Activated T-helper 9 cell treated with anti-CD3 and anti-CD28 coated beads, Interleukin-2, amount 50 U/mL, for 16 hours (primary cell): ENCODE results near the gene MSMB.

Experiments used
- DNase-seq: peaks from one replicate; pipeline ENCODE4 v3.0.0-alpha.2; 2020; ENCODE audit warnings: low read depth

The MSMB gene

DNA sequence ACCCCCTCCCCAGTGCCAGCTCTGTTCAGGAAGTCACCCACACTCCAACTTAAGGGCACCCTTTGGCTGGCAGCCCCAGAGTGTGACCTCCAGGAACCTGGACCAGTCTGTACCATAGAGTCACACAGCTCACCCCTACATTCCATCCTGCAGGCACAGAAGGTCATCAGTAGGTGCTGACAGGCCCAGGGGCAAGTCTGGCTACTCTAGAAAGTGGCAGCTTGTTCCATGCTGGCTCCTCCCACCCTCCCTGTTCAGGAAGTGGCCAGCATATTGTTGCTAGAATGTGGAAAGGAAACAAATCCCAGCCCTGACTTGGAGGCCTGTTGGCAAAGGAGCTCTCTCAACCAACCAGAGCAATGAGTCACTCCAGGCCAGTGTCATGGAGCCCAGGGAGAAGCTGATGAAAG is 12.5 kb downstream of the MSMB start:
- DNase-seq: no peak

DNA sequence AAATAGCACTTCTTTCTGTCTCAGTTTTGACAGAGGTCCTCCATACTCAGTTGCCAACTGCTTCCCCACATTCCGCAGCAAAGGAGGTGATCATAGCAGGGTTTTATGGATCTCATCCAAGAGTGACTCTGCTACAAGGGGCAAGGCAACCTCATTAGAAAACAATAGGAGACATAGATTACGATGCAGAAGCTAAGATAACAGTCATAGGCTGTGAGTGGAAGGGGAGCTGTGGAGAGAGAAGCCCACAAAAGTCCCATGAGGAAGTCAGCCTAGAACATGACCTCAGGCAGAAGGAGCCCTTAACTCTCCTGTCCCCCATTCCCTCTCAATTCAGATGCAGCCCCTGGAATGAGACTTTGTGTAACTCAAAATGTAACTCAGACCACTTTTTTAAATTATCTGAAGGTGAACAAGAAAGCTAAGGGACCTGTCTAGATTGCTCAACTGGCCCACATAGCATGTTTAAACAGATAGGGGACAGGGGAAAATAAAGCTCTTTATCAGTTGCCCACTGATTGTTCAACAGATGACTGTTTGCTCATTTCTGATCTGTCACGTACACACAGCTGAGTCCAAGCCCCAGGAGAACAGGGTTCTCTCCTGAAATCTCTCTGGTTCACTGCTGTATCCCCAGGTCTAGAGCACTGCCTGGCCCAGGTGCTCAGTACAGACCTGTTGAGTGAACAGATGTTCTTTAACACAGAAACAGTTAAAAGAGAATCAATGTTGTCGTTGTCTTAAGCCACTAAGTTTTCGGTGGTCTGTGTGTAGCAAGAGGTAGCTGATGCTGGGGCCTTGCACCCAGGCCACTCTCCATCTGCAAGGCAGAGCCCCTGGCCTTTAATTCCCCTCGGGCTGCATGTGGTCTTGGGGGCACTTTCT is 14.2 kb downstream of the MSMB start:
- no peak for DNase-seq

DNA sequence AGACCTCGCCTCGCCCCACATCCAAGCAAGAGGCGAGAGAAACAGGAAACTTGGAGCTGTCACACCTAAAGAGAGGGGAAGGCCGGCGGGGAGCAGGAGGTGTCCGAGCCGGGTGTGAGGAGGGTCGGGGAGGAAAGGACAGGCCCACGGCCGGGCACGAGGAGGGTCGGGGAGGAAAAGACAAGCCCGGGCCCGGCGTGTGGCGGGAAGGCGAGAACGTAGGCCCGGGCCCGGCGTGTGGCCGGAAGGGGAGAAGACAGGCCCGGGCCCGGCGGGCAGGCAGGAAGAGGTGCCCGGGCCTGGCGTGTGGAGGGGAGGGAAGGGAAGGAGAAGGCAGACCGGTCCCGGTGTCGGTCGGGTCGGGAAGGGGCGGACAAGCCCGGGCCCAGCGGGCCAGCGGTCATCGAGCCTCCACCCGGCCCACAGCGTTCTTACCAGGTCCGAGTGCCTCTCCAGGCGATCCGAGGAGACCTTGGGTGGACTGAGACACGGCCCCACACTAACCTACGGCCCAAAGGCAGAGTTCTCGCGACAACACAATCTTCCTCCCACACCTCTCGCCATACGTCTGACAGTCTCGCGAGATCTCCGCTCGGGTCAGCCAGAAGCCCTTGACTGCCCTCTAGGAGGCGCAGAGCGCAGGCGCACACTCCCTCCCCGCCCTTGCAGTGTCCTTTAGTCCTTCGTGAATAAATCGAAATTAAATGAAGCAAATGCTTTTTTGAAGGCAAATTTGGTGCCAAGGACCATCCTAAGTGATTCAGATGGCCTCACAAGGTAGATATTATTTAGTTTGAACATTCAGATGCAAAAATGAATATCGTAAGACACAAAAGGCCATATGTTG is 15.8 kb downstream of the MSMB start, which contains the start of gene NCOA4:
TSS of gene NCOA4 (minus strand) at position 533 of the 847 bp plus-strand sequence. CDS start 13,943 bp downstream, outside the sequence.
- peak; percentile 92 for DNase-seq

DNA sequence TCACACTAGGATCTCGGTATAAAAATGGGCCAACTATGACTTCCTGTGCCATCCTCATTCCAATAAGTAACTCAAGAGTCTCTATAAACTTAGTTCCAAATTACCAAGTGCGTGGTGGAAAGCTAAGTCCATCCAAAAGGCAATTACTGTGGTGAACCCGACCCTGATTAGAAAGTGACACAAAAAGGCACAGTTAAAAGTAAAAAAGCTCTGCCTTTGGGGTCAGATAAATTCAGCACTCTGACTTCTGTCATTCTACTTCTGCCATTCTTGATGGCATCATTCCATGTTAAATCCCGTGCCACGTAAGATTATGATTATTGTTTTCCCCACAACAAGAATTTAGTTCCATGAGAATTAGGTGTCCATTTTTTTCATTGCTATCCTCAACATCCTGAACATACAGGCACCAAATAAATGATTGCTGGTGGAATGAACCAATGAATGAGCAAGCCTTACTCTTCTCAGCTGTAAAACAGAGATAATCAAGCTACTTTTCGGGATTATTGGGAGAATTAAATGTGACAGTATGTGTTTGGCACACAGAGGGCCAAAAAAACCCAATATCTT is 16.5 kb downstream of the MSMB start:
- DNase-seq: no peak

DNA sequence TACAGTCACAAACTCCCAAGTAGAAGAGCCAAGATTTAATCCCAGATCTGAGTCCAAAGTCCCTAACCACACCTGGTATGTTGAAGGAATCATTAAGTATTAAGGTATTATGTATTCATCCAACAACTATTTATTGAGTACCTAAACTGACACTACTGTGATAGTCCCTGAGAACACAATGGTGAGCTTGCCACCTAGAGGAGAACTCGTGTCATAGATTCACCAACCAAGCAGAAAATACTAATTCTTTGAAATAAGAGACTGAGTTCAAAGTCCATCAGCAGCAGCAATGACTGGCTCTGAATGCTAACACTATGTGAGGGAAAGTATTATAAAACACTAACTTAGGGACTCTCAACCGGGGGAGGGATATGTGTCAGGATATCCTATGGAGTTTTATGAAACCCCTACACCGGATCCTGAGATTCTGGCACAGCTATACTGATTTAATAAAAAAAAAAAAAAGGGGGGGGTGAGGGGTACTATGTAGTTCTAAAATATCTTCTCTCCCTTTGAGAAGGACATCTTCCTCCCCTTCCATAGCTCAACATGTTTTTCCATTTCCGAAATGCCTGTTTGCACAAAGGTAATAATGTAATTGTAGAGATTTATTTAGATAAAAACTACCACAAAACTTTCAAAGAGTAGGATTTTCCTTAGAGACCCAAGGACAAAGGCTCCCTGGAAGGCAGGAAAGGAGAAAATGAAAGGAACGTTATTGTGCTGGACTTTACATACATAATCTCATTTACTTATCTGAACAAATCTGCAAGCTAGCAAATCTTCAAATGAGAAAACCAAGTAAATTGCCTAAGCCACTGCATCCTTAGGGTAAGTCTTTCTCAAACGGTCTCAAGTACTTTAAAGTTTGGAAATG is 17.2 kb downstream of the MSMB start:
- no peak for DNase-seq

DNA sequence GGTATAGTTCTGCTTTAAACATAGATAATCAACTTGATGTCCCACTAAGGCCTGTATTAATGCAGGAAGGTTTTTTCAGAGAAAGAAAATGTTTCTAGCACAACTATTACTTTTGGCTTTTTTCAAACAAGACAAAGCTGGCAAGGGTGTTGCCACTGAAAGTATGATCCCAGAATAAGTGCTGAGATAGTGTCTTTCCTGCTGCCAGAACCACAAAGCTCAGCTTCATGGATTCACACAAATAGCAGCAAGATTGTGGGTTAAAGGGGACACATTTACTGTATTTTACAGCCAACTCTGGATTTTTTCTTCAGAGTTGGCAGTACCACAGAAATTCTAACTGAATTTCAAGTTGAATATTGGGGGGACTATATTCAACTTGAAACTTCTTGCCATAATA is 20.0 kb downstream of the MSMB start:
- no peak for DNase-seq

DNA sequence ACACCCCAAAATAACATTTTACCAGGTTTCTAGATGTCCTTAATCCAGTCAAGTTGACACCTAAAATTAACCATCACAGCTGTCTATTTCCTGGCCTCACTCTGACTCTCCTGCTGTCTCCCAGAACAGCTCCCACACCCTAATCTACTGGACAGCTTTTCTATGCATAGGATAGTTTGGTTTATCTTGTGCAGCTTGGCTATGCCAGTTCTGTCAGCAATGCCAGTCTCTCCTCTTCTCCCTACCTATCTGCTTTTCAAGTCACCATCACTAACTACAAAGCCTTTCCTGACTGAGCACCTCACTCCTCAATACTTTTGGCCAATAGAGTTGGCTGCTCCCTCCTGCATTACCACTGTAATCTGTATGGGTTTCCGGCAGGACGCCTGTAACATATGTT is 20.7 kb downstream of the MSMB start:
- no peak for DNase-seq

DNA sequence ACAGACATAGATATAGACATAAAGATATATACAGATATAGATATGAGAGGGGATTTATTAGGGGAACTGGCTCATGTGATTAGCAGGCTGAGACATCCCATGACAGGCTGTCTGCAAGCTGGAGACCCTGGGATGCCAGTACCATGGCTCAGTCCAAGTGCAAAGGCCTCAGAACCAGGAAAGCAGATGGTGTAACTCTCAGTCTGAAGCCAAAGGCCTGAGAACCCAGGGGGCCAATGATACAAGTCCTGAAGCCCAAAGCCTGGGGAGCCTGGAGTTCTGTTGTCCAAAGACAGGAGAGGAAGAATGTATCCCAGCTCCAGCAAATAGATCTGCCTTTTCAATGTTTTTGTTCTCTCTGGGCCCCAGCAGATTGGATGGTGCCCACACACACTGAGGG is 21.1 kb downstream of the MSMB start:
- no peak for DNase-seq

DNA sequence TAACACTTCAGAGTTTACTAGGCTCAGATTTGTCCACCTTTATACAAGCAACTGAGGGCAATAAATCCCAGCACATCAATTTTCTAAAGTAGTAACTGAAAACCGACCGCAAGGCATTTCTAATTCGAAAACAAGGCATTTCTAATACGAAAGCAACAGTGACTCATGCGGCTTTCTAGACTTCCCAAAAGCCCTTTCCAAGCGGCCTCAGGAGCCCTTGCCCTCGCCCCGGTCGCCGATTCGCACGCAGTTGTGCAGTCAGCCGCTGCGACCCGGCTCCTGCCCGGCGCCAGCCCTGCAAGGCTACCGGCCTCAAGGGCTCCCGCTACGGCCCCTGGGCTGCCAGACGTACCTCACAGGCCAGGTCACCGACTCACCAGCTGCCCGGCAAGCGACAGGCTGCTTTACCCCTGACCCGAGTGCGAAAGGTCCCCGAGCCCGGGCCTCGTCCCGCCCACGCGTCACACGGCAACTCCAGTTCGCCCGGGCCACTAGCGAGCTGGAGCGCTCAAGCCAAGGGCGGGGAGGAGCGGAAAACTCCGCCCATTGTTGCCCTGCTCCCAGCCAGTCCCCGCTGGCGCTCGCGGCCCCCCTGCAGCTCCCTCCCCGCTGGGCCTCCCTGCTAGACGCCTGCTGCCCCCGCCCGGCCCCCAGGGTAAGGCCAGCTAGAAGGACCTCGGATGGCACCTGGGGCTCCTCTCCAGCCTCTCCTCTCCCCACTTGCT is 22.9 kb downstream of the MSMB start:
- peak; percentile 73 for DNase-seq

DNA sequence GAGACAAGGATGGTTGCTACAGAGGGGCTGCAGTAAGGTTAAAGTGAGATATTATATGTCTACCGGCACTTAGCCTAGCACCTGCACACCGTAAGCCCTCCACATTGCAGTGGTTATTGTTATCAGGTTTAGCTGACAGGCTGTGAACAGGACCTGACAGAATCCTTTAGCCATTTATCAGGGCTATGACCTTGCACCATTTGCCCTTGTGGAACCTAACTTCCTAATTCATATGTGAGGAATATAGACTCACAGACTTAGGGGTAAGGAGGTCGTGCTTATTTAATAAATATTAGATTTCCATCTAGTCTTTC is 25.8 kb downstream of the MSMB start:
- no peak for DNase-seq

DNA sequence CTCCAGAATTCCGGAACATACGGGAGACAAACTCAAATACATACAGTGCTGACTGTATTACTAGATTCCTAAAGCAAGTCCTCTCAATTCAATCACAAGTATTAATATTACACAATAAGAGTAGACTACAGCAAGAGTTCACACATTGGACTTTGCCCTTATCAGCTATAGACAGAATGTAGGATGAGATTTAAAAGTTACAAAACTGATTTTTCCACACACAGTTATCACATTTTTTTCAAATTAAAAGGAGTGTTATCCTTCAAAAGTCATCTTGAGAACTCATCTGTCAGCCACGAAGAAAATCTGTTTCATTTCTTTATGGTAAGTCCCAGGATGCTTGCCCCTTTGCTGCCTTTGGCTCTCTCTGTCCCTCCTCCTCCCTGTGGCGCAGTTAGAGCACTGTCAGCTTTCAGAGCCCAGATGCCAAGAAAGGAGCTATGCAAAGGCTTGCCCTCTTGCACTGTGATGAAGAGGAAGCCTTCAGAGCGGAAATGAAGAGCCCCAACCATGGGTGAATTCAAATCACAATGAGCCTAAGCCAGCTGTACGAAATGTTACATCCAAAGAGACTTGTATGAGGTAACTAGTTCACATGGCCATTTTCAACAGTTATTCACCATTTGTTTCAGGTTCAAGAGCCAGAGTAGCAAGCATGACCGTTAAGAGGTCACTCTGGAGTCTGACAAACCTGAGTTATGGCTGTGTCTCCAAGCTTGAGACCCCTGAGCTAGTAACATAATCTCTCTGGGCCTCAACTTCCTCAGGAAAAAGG is 26.3 kb downstream of the MSMB start:
- DNase-seq: no peak

DNA sequence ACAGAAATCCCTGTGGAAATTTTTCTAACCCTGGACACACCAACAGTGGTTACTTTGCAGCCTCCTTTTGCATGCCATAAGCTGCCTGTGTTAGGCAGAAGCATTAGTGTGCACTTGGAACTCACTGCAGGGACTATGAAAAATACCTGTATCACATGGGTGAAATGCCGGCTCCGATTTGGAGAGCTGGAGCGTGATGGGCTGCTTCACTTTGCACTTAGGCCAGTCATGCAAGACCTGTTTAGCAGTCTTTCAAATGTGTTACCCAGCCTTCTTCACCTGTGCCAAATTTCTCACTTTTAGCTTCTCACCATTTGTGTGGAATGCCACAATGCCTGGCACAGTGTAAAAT is 26.9 kb downstream of the MSMB start:
- no peak for DNase-seq

DNA sequence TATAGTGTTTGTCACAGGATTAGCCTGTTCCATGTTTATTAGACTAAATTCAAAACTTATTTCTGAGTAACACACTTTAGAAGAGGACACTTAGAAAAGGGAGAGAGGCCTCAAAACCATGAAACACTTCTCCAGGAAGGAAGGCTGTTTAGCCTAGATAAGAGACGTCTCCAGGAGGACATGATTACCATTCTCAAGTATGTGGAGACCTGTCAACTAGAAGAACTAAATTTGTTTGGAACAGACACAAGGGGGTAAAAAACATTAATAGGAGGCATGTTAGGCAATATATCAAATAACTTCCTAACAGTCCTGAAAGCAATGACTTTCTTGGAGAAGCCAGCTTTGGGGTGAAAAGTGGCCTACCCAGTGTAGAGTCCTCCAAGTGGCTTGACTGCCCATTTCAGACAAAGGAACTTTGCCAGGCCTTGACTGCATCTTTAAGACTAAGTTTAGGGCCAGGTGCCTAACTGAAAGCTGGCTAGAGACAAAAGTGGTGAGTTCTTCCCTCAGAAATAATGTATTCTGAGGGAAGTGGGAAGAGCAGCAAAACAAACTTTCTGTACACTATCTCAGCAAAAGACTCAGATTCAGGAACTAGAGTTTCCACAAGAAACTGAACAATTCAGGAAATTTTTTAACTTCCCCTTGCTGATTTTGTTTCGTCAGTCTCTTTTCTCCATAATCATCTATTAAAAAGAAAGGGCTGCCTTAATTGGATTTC is 27.5 kb downstream of the MSMB start:
- no peak for DNase-seq

DNA sequence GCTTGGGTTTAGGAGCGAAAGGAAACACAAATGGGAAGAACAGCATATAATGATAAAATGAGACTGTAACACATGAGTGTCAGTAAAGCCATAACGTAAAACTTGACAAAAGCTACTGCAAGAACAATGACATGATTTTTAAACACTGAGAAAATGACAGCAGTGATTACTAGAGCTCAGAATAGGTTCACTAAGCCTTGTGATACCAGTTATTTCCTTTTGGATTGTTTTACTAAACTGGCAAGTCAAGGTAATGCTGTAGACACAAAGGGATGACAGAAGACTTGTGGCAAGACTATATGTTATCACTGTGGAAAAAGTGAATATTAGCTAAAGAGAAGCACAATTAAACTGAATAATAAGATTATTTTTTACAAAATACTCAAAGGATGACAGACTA is 28.3 kb downstream of the MSMB start:
- DNase-seq: no peak

DNA sequence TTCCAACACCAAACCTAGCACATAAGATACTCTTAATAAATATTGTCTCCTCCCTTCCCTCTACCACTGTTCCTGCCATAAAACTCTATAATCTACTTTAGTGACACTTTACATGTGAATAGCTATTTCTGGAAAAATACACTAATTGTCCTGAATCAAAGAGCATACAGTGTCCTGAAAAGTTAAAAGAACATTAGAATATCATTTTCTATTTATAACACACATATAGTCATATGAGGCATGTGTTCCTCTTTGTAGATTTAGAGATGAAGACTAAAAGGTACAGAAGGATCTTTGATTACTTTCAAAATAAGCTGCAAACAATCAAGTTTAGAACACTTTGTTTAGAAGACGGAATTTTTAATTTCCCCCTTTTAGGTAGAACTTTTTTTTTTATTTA is 29.3 kb downstream of the MSMB start:
- no peak for DNase-seq

DNA sequence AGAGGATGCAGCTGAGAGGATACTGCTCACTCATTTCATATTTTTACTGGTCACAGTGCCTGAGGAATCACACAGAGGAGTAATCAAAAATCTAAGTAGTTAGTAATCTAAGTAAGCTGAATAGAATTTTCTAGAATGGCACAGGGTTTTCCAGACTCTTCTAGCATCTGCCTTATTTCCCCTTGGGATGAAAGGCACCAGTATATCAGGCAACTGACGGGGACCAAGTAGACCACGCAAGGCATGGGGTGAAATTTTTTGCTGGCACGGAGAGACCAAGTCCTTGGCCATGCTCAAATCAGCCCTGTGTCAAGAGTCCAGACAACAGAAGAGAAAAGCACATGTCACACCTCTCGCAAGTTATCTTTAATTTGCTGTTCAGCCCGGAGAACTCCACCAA is 29.9 kb downstream of the MSMB start:
- DNase-seq: no peak

DNA sequence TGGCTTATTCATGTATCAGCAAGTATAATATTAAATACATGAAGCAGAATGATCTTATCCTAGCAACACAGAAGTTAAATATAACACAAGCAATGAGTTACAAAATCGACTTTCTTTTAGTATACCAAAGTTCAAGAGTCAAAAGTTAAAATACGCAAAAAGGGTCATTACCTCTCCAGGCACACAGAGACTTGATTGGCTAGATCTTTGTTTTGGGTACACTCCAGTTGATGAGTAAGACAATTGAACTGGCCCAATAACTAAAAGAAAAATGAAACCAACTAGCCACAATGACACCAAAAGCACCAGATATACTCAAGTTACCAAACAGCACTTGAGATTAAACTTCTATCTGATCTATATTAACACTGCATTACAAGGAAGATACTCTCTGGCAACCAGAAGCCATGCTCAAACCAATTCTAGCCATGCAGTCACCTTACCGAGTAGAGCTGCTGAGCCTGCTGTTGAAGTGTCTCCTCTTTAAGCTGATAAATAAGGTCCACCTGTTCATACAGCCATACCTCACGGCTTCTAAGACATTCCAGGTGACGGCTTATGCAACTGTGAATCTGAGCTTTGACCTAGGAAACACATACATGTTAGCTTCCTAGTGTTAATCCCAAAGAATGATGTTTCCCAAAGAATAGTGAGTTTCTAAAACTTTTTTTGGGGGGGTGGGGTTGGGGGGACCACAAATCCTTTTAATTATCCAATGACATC is 31.2 kb downstream of the MSMB start:
- no peak for DNase-seq

DNA sequence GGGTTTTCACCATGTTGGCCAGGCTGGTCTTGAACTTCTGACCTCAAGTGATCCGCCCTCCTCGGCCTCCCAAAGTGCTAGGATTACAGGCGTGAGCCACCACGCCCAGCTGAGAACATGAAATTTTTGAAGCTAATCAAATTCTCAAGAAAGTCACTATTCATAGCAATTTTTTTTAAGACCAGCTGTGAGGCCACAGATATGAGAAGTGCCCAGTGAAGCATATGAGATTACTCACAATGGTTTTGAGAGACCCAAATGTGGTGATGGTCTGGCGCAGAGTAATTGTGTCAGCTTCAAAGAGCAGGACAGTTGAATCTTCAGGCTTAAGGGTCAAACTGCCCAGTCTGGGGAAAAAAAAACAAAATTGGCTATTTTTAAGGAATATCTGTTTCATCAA is 31.9 kb downstream of the MSMB start:
- no peak for DNase-seq

DNA sequence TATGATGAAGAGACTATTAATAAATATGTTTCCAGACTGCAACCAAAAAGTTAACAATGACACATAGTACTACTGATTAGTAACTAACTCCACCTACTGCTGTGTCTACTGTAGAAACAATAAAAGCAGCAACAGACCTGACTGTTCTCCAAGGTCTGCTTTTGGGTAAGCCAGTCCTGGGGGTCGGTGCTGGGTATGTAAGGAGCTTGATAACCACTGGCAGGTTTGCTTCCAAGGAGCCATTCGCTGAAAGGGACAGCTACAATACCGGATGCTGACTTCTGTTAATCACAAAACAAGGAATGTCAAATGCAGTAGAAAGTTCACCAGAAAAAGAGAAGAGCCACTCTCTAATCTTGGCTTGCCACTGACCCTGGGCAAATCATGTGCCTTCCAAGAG is 33.3 kb downstream of the MSMB start:
- DNase-seq: no peak
